Measurements from ENCODE around the gene SLC44A1.

The SLC44A1 gene

DNA sequence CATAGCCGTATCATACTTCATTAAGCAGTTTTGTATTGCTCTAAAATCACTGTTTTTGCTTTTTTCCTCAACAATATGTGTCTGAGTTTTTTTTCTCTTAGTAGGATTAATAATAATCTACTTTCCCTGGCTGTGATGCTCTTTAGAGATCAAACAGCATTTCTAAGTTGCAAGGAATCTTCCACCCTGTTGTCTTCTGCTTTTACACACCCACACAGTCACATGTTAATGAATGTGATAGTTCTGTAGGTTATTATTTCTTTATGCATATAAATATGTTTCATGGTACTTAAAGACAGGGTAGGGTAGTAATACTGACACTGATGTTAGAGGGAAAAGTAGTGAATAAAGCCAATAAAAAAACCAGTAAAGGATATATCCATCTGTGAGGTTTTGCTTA is 29.3 kb downstream of the SLC44A1 start:
- DNase-seq (ENCODE audit: low read depth, low spot score): no peak

DNA sequence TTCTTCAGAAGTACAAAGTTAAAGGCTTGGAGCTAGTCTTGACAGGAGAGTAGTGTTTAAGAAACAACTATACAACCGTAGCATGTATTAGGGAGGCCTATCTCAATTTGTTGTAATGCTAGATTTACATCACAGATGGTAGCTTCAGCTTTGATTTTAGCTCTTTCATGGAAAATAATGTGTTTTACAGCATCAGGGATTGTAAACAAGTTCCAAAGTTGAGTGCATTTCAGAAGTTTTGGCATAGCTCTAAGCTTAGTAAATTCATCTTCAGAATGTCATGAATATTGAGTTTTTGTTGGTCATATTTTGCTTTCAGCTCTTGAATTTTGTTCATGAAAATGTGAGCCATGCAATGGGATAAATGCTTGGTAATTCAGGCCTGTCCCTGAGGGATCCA is 30.7 kb downstream of the SLC44A1 start:
- no peak for DNase-seq (ENCODE audit: low read depth, low spot score)

DNA sequence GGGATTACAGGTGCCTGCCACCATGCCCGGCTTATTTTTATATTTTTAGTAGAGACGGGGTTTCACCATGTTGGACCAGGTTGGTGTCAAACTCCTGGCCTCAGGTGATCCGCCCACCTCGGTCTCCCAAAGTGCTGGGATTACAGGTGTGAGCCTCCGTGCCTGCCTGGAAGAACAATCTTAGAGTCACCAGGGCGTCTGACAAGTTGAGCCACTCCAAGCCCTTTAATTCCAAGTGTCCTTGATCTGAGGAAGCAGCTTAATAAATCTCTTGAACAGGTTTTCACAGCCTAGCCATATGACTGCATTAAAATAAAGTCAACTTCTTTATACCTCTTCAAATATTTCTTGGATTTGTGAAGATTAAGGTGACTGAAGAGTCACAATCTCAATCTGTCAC is 31.5 kb downstream of the SLC44A1 start:
- no peak for DNase-seq (ENCODE audit: low read depth, low spot score)

DNA sequence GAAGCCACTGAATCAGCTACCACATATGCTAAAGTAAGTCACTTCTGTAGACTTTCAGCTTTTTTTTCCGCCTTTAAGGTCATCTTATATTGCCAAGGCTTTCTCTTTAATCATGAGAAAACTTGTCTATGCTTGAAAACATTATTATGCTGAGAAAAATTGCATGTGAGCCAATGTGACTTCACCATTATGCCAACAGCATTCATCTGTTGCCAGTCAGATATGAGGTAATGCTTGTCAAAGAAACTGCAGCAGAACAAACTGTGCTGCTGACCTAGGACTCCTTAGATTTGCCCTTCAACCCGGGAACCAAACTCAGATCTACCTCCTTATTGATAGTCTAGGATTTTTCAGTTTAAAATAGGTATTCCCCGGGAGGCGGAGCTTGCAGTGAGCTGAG is 34.3 kb downstream of the SLC44A1 start:
- no peak for DNase-seq (ENCODE audit: low read depth, low spot score)

DNA sequence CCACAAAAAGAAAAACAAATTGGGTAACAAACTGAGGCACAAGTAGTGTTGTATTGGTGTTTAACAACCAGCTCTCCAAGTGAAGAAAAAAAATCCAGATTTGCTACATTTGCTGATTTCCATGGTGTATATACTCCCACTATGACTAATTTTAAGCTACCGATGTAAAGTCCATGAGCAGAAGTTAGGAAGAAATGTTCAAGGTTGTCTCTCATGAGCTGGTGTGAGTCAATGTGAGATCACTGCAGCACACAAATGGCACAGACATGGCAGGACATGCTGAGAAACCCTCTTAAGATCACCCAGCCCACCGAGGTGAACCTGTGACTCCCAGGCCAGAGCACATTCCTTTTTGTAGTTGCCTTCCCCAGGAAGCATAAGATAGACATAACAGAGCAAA is 36.2 kb downstream of the SLC44A1 start:
- DNase-seq (ENCODE audit: low read depth, low spot score): no peak

DNA sequence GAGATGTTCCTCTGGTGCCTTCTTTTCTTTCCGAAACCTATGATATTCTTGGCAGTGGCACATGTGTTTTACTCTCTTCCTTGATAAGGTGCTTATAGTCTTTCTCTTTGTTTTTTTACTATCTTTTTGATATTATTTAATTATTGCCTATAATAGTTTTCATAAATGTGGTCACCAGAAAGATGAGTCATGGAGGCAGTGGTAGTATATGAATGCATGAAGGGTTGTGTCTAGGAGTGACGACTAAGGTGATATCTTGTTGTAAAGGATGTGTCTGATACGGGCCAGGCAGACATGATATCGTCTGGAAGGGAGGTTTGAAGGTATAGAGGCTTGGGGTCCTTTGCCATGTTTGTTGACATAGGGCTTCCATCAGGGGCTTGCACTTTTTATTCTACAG is 36.8 kb downstream of the SLC44A1 start:
- DNase-seq (ENCODE audit: low read depth, low spot score): no peak

DNA sequence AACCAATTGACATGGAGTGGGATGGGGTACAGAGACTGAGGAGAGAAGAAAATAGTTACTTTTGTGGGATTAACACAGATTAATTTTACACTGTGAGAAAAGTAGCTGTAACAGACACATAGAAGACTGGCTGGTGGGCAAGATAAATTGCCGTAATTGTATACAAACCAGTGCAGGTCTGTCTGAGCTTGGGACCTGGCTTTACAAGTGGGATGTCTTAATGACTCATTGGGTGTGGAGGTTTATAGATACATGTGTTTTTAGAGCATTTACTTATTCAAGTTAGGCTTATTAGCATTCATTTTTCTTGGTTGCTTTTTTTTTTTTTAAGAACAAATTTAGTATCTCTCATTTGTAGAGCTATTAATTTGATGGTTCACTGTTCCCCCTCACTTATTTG is 37.5 kb downstream of the SLC44A1 start:
- DNase-seq (ENCODE audit: low read depth, low spot score): no peak

DNA sequence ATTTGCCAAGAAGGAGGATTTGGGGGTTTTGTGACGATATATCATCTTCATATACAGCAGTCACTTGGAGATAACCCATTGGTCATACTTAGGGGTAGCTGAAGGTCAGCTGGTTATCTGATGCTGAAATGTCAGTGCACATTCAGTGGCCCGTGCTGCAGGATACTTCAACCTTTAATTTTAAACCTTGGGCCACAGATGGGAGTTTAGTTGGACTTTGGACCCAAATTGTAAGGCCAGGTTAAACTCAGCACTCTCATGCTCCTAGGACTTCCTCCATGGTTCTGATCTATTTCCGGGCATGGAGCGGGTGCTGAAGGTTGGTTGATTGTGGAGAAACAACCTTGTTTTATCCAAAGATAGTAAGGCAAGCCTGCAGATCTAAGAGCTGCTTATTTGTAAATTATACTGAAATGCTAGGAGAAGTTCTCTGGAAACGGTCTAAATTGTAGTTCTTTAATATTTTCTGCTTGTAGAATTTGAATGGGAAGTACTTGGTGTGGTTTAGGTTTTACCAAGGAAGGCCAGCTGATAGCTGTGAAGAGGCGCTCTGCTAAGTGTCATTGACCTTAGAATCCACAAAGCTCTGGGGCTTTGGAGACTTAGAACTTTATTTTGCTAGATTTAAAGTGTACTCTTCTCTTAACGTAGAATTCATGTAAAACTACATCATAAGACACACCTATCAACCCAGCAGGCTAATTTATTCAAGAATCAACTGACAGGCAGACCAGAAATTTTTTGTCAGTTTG is 38.6 kb downstream of the SLC44A1 start:
- DNase-seq (ENCODE audit: low read depth, low spot score): no peak

DNA sequence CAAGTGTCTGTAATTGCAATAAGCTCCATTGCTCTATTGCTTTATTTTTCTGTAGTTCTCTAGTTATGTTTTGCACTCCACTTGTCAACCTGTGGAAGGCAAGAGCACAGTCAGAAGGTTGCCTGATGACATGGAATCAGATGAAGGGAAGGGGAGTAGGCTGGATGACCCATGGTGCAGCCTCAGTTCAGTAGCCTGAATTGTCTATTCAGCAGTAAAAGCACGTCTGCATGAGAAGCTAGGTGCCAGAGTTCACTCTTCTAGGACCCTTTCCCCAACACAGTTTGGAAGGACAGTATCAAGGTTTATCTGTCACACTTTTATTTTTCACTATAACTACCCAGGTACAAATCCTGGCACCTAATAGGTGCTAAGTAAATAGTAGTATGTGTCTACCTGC is 39.3 kb downstream of the SLC44A1 start:
- no peak for DNase-seq (ENCODE audit: low read depth, low spot score)

DNA sequence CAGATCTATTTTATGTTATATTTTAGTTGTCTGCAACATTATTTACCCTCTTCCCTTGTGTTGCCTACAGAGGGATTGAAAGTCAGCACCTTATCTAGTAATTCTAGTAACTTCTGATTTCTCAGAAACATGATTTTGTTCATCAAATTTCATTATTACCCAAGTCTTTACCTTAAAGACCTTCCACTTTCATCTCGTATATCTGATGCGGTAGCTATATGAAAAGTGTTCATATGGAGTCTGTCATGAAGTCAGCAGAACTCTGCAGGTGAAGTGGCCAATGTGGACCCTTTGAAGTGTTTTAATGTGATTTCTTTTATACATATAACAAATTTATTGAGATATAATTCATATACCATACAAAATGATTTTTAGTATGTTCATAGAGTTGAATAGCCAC is 40.0 kb downstream of the SLC44A1 start:
- no peak for DNase-seq (ENCODE audit: low read depth, low spot score)

DNA sequence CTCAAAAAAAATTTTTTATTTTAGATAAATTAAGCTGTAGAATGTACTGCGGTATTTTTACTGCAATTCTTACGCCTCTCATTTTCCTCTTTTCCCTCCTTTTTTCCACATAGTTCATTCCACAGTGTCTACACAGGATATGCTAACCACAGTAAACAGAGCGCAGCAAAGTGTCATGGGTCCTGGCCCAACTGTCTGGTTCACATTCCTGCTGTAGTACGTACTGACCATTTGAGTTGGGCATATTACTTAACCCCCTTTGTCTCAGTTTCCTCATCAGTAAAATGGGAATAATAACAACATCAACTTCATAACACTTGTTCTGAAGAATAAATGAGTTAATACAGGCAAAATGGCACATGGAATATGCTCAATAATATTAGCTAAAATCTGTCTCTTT is 41.6 kb downstream of the SLC44A1 start:
- no peak for DNase-seq (ENCODE audit: low read depth, low spot score)

DNA sequence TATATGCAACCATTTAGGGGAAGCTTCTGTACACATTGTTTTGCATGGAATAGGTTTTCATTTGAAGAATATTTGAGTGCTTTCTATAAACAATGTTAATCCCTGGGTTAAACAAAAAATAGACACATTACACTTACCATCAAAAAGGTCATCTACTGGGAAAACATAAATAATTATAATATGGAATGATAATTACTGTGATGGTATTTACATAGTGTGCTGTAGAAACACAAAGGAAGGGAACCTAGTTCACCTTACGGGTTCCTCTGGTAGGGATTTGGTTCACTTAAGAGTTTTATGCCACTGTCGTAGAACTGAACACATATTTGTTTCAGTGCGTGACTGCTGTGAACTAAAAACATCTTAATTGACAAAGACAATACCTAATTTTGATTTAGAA is 44.9 kb downstream of the SLC44A1 start:
- DNase-seq (ENCODE audit: low read depth, low spot score): no peak

DNA sequence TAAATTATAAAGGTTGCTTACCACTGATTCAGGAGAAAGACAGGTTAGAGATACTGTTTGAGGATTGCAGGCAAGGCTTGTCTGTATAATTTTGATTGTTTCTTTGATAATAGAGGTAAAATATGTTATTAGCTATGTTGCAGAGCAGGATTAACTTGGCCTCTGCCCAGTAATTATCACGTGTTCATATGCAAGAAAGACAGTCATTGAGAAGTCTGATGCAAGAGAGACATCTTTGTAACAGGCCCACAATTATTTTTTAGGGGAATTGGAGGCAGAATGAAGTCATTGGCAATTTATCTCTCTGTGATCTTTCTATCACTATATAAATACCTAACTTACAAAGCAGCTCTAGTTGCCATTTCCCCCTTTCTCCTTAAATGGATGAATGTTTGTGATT is 46.0 kb downstream of the SLC44A1 start:
- DNase-seq (ENCODE audit: low read depth, low spot score): no peak

DNA sequence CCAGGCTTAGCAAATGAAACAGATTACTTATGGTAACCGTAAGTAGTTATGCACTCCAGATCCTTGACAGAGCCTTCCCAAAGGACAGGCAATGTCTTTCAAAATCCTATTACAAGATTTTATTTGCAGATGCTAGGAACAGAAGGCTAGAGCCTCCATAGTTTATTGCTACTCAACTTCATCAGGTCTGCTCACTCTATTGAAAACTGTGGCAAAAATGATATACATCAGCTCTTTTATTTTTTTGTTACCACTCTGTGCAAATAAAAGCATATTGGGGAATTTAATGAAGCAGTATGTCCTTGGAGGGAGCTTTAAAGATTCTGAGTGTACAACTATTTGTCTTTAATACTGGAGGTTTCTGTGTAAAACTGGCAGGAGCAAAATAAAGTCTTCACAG is 46.5 kb downstream of the SLC44A1 start:
- no peak for DNase-seq (ENCODE audit: low read depth, low spot score)

DNA sequence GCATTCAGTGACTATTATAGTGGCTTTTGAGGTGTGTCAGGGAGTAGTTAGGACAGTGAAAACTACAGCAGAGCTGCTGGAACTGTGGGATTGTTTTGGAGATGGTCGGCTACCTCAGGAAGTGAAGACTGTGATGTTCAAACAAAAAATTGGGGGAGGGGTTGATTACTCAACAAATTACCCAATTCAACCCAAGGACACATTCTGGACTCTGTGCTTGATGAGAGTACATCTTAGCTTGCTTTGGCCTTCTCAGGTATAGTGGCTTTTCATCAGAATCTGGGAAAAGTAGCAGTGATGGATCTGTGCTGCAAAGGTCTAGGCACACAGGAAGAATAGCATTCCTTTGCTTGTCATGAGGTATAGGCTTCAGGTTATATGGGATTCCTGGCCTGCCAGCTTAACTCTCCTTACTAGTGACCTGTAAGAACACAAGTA is 47.0 kb downstream of the SLC44A1 start:
- DNase-seq (ENCODE audit: low read depth, low spot score): no peak

DNA sequence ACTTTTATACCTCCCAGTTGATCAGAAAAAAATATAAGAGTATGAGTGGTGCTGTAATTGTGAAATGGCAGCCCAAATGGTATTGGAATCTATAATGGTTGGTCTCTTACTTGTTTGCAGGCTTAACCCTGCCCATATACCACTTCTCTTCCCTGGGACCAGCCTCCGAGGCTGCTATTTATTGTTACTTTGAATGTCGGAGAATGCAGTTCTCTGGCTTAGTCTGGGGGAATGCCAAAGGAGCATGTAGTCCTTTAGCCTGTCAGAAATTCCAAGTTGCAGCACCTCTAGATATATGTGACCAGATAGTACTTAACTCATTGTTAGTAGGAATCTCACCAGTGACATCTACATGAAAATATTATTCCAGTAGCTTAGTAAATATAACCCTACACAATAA is 47.5 kb downstream of the SLC44A1 start:
- DNase-seq (ENCODE audit: low read depth, low spot score): peak; percentile 24

DNA sequence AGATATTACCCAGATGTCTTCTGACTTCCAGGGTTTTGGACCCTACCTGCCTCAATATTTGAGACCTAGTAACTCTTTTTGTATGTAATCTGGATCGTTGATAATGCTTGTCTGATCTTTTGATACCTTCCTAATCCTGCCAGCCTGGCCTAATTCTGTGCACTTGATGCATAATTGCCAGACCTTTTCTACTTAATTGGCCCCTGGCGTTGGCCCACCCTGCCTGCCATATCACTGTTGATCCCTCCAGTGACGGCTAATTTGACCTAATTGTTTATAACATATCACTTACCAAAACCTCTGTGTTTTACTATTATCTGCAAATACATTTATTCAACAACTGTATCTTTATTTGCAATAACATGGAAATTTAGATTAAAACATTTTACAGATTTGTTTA is 49.0 kb downstream of the SLC44A1 start:
- DNase-seq (ENCODE audit: low read depth, low spot score): no peak

DNA sequence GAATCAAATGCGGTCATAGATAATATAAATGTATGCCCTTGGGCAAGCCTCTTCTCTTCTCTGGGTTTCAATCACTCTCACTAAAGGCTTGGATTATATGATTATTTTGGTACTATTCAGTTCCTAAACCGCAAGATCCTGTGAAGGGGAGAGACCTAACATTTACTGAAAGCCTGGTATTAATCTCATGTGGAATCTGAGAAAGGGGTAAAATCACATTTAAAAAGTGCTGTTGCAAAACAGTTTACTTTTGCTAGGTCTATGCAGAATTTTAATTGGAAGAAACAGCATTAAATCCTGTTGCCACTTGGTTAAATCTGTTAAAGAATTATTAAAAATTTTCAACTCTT is 50.7 kb downstream of the SLC44A1 start:
- DNase-seq (ENCODE audit: low read depth, low spot score): no peak

DNA sequence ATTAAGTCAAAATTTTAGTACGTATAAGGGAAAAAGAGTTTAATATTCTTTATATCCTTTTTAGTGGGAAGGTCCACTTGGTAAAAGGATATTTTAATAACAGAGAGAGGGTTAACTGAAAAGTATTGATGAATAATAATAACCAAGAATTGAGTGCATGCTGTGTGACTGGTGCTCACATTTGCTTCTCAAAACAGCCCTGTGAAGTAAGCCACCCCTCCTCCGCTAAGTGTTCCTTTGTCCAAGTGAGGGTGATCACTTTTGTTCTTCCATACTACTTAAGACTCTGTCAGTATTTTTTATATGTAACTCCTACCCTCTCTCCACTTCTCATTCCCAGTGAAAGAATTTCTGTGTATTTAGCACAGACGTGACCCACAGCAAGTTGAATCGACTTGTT is 51.5 kb downstream of the SLC44A1 start:
- DNase-seq (ENCODE audit: low read depth, low spot score): no peak

DNA sequence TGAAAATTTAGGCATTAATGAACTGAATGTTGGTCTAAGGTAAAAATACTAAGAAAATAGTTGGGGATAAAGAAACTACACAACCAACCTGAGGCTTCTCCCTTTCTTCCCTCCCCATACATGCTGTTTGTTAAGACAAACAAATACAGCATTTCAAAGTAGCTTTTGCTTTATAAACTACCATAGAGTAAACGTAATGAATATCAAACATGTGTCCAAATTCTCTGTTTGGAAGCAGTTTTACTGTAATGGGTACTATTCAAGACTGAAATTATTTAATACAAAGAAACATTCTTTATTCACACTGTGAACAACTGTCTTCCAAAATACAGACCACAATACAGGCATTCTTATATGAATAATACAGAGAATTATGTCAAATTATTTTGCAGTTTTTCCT is 52.0 kb downstream of the SLC44A1 start:
- DNase-seq (ENCODE audit: low read depth, low spot score): no peak

DNA sequence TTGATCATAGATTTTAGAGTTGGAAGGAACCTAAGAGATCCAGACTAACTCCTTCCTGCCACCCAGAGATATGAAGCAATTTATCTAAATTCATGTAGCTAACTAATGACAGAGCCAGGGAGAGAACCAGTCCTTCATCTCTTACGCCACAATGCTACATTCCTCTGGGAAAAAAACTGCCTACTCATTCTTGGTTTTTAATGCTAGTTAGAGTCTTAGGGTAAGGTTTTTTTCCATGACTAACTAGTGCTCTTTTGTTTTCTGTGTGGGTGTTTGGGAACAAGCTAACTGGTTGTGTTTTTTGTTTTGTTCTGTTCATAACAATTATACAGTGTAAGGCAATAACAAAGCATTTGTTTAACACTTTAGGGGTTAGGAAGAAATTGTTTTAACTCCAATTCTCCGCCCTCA is 52.4 kb downstream of the SLC44A1 start:
- DNase-seq (ENCODE audit: low read depth, low spot score): peak; percentile 47

DNA sequence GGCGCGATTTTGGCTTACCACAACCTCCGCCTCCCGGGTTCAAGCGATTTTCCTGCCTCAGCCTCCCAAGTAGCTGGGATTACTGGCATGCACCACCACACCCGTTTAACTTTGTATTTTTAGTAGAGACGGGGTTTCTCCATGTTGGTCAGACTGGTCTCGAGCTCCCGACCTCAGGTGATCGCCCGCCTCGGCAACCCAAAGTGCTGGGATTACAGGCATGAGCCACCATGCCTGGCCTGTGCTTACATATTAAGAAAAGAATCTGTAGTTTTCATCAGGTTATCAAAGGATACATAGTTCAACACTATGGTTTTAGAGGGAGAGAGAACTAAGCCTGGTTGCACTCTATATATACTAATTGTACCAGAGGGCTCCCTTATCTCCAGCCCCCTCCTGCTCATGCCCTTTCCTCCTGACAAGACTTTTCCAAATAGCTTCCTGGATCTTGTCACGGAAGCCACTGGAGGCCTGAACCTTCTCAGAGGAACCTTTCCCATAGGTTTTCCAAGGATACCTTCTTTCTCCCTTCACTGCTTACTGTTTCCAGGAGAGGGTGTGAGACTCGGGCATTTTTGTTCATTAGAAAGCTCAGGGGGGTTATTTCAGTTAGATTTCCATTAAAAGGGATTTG is 53.1 kb downstream of the SLC44A1 start:
- DNase-seq (ENCODE audit: low read depth, low spot score): peak; percentile 36

DNA sequence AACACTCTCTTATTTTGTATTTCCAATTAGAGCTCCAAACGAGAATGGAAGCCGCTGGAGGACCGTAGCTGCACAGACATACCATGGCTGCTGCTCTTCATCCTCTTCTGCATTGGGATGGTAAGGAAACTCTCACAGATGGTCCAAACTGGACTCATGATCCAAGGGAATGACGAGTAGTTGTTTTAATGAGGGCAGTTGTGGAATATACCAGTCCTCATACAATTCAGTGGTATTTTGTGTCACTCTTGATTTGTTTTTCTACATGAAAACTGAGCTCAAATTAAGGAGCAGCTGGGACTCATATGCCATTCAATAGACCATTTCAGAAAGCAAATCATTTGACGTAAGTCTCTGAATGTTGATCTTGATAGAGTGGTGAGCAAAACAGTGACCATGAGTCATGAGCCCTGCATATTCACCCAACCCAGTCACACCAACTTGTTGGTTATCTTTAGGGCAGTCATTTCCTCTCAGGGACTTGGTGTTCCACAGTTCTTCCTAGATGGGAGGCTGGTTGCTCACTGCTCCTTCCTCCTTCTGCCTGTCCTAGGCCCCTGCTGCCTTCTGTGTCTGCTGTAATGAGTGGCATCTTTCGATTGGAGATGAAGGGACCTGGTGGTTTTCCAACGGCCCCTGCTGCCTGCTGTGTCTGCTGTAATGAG is 54.9 kb downstream of the SLC44A1 start:
- DNase-seq (ENCODE audit: low read depth, low spot score): peak; percentile 36

Measured in ELF-1 (cell line).